ENCODE measurements around the gene C17orf100. TPM values are rescaled to one million over a fixed set of nuclear protein-coding genes. Genes with fewer than 3 reads are reported as not detected.
A peak's percentile ranks its signal among the peaks of the same experiment; 100 is the strongest.

The C17orf100 gene
- total and polyA plus RNA-seq, 2 of the 13 experiments (the other 11 are each of a cell fraction or from before 2014, with no cell fraction given), result 3.6 to 8.7 TPM

GRCh38 chr17:6651354-6651918 is at the start of gene C17orf100, which contains the start of gene MED31 (continued):
- TF ChIP-seq ELK4 (CRISPR knock-in tag; IDR thresholded peaks at IDR 0.05; ENCODE audit: borderline replicate concordance) (no peak), HES4 (CRISPR knock-in tag; IDR thresholded peaks at IDR 0.05; ENCODE audit: borderline replicate concordance) (no peak), HBP1 (CRISPR knock-in tag; IDR thresholded peaks at IDR 0.05; ENCODE audit: low read depth) (0 out of 2 replicates have a peak, but pooled peaks have one; percentile 38), RFX3 (CRISPR knock-in tag; IDR thresholded peaks at IDR 0.05) (peak; percentile 83), CREB1 (IDR thresholded peaks at IDR 0.05) (peak; percentile 80), CREB1 (CRISPR knock-in tag; IDR thresholded peaks at IDR 0.05) (peak; percentile 71), DNMT3B (CRISPR knock-in tag; conservative IDR thresholded peaks at IDR 0.05) (no peak), ZNF496 (CRISPR knock-in tag; IDR thresholded peaks at IDR 0.05; ENCODE audit: insufficient replicate concordance) (no peak), MTA3 (CRISPR knock-in tag; IDR thresholded peaks at IDR 0.05) (no peak), EZH2 (conservative IDR thresholded peaks at IDR 0.05; ENCODE audit: low read depth, low read length) (no peak), ZBTB34 (CRISPR knock-in tag; IDR thresholded peaks at IDR 0.05) (peak; percentile 79; the same call in 1 of the 2 replicates), MIXL1 (CRISPR knock-in tag; IDR thresholded peaks at IDR 0.05) (peak; percentile 53), ZNF75D (CRISPR knock-in tag; IDR thresholded peaks at IDR 0.05; ENCODE audit: borderline replicate concordance) (no peak), NFRKB (IDR thresholded peaks at IDR 0.05) (no peak), ZNF333 (CRISPR knock-in tag; IDR thresholded peaks at IDR 0.05; ENCODE audit: borderline replicate concordance) (no peak), ZNF513 (CRISPR knock-in tag; conservative IDR thresholded peaks at IDR 0.05) (no peak), ZNF788 (CRISPR knock-in tag; IDR thresholded peaks at IDR 0.05; ENCODE audit: borderline replicate concordance) (no peak; the same call in 1 of the 2 replicates), ZNF207 (IDR thresholded peaks at IDR 0.05; ENCODE audit: borderline replicate concordance) (no peak), RFX5 (IDR thresholded peaks at IDR 0.05; ENCODE audit: low read depth, low read length) (peak; percentile 90), GTF2F1 (IDR thresholded peaks at IDR 0.05; ENCODE audit: low read length) (no peak), RBM22 (optimal IDR thresholded peaks at IDR 0.05; ENCODE audit: low read length) (no peak), HDAC1 (CRISPR knock-in tag; IDR thresholded peaks at IDR 0.05) (peak; percentile 74; the same call in 1 of the 2 replicates), HMG20A (CRISPR knock-in tag; IDR thresholded peaks at IDR 0.05; ENCODE audit: borderline replicate concordance) (no peak)
